NK-92 (cell line): ENCODE data around the gene FAM47C.
"Not testable (repeated sequence)": the region's sequence is repeated elsewhere in the genome, so short reads cannot be mapped to it uniquely, and the experiment has no call there.

ENCODE experiments used
- DNase-seq: peaks from one replicate; lab custom pipeline; 2025; ENCODE audit not compliant: unreplicated experiment; lab: John Stamatoyannopoulos, UW

The FAM47C gene

DNA sequence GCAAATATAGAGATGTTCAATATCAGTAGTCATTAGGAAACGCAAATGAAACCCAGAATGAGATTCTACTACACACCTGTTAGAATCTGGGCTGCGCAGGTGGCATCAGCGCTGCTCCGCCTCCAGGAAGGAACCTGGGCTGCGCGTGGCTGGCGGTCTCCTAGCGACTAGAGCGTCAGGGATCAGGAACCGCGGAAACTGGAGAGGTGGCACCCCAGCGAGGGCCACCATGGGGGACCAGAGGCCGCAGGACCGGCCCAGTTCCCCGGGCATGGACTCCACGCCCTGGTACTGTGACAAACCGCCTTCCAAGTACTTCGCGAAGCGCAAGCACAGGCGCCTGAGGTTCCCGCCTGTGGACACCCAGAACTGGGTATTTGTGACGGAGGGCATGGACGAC is at the start of gene FAM47C:
Gene FAM47C (plus strand): TSS at position 185 of the 400 bp plus-strand sequence. CDS start 45 bp downstream, at position 230.
- not testable (repeated sequence) for DNase-seq

DNA sequence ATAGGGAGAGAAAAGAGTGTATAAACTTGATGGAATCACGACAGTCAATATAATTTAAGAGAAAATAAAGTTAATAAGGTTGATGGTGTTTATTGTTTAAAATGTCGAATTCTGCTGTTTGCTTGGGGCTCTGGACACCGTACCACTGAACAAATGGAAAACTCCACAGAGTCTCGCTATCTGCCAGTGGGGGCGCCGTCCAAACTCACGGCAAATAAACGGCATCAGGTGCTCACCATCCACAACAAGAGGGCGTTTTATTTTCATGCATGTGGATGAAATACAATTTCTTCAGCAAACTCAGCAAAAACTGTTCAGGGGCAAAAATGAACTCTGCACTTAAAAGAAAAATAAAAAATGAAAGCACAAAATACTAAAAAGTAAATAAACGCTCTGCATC is 46.6 kb upstream of the FAM47C start:
- no peak for DNase-seq

DNA sequence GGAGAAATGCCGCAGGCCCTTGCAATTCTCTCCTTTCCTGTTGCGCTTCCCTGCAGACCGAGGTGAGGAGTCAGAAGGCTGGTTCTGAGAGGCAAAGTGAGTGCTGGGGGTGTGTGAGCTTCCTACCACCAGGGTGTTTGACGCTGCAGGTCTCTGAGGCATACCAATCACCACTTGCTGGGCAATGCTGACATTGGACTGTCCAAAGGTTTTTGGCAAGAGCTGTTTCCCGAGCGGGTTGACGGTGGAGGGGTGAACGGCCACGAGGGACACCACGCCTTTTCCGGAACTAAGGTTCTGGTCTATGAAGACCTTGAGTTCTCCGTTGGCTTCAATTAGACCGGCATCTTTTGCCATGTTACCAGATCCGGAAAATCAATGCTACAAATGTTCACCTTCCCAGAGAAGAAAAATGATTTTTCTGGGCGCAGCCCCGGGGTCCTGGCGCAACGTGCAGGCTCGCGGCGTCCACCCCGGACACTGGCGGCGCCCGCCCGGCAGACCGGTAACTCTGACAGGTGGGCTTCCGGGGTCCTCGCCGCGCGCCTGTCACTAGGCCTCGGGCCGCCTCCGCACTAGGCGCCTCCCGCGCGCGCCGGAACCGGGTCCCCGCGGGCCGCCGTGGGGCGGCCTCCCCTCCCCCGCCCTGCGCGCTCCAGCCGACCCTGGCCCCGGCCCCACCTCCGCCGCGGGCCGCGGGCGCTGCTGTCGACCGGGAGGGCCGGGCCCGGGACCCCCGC is 44.9 kb upstream of the FAM47C start:
- DNase-seq: no peak

DNA sequence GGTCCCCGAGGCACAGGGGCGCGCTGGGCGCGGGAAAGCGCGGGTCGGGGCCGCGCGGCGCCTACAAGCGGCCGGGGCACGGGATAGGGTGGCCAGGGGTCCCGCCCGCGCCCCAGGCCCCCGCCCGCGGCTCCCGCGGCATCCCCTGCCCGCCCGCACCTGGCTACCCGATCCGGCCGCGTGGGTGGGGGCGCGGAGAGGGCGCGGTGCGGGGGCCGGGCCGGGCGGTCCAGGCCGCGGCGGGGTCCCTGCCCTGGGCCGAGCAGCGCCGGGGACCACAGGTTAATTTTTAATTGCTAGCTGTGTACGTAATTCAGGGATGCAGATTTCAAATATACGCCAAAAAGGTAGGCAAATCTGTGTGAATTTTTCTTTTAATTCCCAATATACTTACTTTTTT is 44.3 kb upstream of the FAM47C start:
- no peak for DNase-seq

DNA sequence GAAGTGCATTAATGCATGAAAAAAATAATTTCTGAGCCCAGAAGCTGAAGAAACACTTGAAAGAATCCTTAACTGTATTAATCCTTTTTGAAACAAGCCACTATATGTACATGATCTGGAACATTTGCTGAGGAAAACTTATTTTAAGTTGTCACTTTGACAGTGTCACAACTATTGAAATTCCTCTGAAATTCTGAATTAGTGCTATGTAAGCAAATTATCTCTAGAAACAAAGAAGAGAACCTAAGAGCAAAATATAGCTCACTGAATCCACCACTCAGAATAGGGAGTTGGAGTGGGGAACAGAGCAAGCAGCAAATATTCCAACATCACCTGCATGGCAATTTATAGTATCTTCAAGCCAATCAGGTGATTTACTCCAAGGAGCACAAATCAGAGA is 34.6 kb upstream of the FAM47C start:
- no peak for DNase-seq

DNA sequence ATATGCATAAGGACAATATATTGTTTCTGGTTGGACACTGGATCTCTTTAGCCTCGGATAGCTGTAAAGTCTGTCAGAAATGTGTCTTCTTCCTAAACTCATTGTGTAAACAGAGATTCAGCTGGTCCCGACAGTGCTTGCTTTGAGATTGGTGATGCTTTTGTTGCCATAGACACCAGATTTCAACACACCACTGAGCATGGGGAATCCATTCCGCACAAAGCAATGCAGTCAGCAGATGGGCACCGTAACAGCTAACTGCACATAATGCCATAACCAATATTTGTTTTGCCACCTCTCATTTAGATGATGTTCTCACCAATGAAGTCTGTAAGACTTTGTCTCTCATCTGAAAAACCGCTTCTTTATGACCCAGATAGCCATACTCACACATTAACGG is 33.3 kb upstream of the FAM47C start:
- no peak for DNase-seq

DNA sequence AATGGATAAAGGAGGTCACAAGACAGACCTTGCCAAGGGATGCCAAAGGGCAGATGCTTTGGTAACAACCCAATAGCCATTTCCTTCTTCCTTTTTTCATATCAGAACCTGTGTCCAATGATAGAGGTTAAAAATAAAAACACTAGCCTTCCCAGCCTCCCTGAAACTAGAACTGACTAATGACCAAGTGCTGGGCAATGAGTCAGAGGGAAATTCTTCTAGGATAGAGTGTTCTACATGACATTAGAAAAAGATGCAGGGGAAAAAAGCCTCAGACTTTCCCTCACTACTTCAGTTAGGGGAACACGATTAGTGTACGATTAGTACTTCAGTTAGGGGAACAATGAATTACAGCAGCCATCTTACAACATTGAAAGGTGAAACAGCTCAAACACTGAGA is 29.3 kb upstream of the FAM47C start:
- DNase-seq: no peak

DNA sequence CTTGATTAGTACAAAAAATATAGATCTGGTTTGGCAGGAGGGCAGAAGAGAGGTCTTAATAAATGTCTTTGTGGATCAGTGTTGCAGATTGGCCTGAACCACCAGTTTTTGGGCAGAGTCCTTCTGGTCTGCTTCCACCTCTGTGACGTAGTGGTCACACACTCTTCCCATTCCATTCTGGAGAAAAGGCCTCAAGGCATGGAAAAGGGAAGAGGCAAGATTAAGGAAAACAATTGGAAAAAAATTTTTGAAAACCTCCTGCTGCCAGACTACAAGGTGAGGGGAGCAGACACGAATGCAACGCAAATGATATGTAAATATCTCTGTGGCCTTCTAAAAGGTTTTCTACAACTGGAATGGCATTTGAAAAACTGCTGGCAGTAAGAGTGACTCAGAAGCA is 24.3 kb upstream of the FAM47C start:
- DNase-seq: no peak

DNA sequence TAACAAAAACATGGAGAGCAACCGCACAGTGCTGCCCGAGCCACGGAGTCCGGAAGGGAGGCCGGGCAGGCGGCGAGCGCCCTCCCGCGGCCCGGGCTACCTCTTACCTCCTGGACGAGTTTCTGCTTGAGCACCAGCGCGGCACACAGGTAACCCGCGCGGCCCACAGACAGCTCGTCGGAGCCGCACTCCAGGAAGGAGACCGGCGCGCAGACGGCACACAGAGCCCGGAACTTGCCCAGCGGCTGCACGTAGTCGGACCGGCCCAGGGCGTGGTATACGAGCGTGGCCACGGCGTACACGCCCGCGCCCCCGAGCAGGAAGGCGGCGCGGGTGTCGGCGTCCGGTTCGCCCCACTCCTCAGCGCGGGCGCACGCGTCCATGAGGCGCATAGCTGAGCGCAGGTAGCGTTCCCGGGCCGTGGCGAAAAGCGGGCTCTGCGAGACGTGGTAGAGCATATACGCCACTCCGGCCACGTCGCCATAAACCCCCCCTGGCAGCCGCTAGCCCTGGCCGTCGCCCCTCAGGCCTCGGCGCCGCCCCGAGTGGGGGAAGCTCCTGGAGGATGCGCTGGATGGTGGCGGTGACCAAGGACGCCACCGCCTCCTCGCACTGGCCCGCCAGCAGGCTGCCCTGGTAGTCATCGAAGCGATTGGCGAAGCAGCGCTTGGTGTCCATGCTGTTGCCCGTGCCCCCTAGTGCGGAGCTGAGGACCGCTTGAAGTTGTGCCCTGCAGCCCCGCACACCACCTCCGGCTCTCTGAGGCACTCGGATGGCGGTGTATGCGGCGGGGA is 22.6 kb upstream of the FAM47C start:
- not testable (repeated sequence) for DNase-seq

DNA sequence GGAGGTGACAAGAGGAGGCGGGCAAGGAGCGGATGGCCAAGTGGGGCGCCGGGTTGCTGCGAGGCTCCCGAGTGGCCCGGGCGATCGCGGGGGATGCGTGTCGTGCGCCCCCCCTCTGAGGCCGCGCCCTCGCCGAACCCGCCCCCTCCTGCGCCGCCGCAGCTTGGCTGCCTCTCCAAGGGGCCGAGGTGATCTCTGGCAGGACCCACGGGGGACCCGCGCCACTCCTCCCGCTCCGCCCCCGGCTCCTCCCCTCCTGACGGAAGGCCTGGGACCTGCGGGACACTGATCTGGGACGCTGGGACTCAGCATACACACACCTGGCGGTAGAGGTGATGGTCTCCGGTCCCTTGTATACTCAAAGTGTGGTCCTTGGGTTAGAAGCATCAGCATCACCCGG is 21.9 kb upstream of the FAM47C start:
- no peak for DNase-seq

DNA sequence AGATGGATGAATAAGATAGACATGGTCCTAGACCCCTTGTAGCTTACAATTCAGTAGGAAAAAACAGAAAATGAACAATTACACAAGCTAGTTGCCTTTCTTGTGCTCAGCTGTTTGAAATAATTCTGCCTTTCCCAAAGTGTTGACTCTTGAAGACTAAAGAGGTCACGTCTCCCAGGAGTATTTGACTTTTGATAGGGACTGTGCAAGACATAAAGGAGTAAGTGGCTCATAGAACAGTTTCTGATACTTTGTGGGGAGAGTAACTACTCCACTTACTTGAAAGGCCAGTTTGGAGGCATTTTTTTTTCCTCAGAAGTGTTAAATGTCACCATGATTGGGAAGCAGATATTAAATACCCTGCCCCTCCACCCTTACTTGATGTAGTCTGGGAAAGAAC is 21.0 kb upstream of the FAM47C start:
- DNase-seq: not testable (repeated sequence)

DNA sequence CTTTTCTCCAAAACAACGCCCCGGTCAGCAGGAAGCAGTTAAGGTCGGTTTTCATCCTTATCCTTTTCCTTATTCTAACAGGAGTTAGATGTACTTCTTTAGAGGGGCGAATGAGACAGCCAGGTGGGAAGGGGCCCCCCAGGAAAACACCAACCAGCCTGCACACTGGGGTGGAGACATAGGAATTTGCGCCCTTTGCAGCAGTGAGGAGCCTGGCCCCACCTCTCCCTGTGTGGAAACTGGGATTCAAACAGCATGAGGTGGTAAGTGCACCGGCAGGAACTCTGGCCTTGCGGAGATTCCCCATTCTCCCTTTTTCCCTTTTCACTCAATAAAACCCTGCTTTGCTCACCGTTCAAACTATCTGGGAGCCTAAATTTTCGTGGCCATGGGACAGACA is 8.0 kb upstream of the FAM47C start:
- no peak for DNase-seq

DNA sequence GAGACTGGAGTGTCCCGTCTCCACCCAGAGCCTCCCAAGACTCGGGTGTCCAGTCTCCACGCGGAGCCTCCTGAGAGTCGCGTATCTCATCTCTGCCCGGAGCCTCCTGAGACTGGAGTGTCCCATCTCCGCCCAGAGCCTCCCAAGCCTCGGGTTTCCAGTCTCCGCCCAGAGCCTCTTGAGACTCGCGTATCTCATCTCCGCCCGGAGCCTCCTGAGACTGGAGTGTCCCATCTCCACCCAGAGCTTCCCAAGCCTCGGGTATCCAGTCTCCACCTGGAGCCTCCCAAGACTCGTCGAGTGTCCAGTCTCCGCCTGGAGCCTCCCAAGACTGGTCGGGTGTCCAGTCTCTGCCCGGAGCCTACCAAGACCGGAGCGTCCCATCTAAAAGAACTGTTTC is 2.3 kb downstream of the FAM47C start:
- DNase-seq: no peak

DNA sequence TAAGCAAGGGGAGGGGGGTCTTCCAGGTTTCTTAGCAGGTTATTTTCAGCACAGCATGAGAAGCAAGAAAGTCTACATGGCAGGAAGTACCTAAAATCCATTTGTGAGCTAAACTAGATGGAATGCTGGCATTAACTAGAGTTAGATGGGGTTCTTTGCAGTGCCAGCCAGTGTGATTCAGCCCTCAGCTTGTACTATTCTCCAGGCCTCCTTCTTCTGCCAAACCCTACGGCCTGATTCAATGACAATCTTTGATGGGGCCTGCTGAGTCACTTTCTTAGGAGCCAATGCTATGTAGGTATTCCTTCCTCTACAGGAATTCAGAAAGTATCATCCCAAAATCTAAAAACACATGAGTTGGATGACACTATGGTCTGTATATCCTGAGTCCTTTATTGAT is 26.1 kb downstream of the FAM47C start:
- not testable (repeated sequence) for DNase-seq

DNA sequence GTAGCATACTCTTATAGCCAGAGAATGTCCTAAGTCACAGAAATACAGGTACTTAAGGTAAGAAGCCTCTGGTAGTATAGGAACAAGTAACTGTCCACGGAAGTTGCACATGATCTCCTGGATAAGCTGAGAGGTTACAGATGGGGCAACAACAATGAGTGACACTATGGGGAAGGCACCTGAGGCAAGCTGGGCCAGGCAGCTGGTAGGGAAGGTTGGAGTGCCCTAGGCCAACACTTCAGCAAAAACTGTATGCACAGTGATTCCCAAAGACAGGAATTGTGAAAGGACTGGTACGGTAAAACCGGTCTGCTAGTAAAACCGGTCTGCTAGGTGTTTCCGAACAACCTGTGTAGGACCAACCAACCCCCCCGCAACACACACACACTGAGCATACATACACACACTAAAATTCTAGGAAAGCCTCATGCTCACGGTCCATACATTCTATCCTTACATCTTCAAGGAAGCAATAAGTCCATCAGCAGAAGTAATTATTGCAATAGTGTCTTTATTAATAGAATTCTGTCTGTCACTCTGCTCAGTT is 28.6 kb downstream of the FAM47C start:
- not testable (repeated sequence) for DNase-seq

DNA sequence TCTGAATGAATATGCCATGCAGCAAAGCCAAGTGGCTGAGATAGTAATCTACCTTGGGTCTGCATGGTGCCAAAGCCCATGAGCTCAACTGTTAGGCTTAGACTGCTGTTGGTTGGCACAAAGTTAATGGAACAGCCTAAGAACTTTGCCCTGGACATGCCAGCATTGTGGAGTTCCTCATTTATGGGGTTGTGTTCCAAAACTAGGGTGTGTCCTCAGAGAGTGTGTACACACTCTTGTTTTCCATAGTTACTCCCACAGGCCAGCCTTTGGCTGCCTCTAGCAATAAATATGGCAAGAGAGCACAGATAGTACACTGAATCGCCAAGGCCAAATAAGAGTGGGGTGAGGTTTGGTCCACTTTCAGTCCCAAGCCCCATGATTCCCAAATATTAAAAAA is 30.6 kb downstream of the FAM47C start:
- not testable (repeated sequence) for DNase-seq

DNA sequence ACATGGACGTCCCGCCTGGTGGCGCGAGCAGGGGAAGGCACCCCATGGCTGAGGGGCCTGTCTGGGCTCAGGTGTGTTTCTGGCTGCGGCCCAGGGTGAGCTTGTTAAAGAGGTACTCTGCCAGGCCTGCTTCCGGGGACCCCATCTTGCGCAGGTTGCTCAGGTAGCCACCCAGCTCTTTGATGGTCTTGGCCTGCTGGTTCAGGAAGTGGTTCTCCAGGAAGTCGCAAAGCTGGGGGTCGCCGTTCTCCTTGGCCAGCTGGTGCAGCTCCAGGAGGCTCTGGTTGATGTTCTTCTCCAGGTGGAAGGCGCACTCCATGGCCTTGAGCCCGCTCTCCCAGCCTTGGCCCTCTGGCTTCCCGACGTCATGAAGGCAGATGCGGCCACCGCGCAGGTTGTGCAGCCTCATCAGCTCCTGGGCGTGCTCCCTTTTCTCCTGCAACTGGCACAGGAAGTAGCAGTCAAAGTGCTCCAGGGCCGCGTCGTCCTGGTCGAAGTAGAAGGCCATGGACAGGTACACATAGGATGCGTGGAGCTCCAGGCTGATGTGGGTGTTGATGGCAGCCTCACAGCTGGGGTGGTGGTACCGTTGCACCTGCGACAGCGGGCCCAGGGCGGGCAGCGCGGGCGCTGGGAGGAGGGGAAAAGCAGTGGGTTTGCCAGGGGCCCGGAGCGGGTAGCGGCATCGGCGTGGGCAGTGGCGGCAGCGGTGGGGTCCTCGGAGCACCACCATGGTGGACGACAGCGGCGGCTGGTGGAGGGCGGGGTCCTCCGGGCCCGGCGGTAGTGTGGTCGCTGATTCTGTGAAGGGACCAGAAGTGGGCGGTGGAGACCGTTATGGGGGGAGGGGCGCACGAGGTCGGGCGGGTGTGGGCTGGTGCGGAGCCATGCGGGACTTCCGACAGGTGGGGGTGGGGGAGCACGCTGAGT is 35.1 kb downstream of the FAM47C start:
- not testable (repeated sequence) for DNase-seq

DNA sequence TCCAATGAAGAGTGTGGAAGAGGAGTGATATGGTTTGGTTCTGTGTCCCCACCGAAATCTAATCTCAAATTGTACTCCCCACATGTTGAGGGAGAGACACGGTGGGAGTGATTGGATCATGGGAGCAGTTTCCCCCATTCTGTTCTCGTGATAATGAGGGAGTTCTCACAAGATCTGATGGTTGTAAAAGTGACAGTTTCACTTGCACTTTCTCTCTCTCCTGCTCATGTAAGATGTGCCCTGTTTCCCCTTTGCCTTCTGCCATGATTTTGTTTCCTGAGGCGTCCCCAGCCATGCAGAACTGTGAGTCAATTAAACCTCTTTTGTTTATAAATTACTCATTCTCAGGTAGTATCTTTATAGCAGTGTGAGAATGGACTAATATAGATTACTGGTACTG is 39.6 kb downstream of the FAM47C start:
- DNase-seq: no peak

DNA sequence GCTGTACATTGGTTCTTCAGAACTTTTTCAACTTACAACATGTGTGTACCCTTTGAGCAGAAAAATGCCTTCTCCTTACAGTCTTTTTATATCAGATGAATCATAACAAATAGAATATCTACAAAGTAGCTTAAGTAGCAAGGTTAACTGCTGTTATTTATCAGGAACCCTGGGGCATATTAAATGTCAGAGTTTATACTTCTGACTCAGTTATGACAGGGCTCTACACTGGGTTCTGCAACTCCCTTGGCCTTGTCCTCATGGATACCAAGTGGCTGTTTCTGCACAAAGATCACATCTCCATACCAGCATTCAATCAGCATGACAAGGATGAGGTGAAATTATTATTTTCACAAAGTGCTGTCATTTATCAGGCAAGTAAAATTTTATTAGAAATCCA is 49.4 kb downstream of the FAM47C start:
- DNase-seq: not testable (repeated sequence)

DNA sequence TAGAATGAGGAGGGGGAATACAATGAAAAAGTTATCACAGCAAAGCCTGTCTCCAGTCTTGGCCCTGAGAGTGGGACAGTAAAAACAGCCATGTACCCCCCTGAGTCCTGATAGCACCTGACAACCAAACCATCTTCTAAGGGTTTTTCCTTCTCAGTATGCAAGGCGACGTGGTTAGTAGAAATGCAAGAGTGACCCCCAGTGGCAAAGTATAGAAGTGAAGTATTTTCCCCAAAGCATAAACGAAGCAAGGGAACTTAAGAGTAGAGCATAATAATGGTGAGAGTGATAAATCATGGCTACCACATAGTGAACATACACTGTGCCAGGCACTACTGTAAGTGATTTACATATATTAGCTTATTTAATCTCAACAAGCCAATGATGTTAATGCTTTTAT is 52.8 kb downstream of the FAM47C start:
- DNase-seq: no peak
